Neural cell (in vitro differentiated cells): ENCODE measurements around the gene PPIL4.

Experiments
- EP300 ChIP-seq: fragments of 450-650 bp; conservative IDR thresholded peaks from 2 replicates; pipeline ENCODE4 v1.6.1; 2014; ENCODE audit warnings: antibody characterized with exemption, mild to moderate bottlenecking, moderate library complexity; ENCODE audit not compliant: poor library complexity, severe bottlenecking
- EZH2 ChIP-seq: fragments of 200-600, 300-800 bp; shearing (Covaris generic), sonication (generic); IDR thresholded peaks from 2 replicates; pipeline ENCODE4 v1.6.1; 2014; ENCODE audit warnings: antibody characterized with exemption, low read length, borderline replicate concordance, mild to moderate bottlenecking; ENCODE audit not compliant: insufficient read depth, poor library complexity, severe bottlenecking
- MXI1 ChIP-seq: fragments of 450-650 bp; conservative IDR thresholded peaks from 2 replicates; pipeline ENCODE4 v1.6.1; 2014; ENCODE audit warnings: antibody characterized with exemption, mild to moderate bottlenecking; ENCODE audit not compliant: poor library complexity, severe bottlenecking
- POLR2AphosphoS5 ChIP-seq: IDR thresholded peaks from 2 replicates; pipeline ENCODE4 v1.6.1; 2012
- RAD21 ChIP-seq: fragments of 450-650 bp; conservative IDR thresholded peaks from 2 replicates; pipeline ENCODE4 v1.6.1; 2014; ENCODE audit warnings: antibody characterized with exemption, mild to moderate bottlenecking, moderate library complexity
- SMC3 ChIP-seq: fragments of 450-650 bp; conservative IDR thresholded peaks from 2 replicates; pipeline ENCODE4 v1.6.1; 2014; ENCODE audit warnings: antibody characterized with exemption, mild to moderate bottlenecking, moderate library complexity; ENCODE audit not compliant: poor library complexity
- TAF1 ChIP-seq: IDR thresholded peaks from 2 replicates; pipeline ENCODE4 v1.6.1; 2012; ENCODE audit warnings: low read depth
- TF ChIP-seq, protein P1 (sequence below): fragments of 450-650 bp; IDR thresholded peaks from 2 replicates; pipeline ENCODE4 v1.5.1; 2014; ENCODE audit warnings: antibody characterized with exemption, mild to moderate bottlenecking, moderate library complexity; ENCODE audit not compliant: poor library complexity, severe bottlenecking
- TF ChIP-seq, protein P2 (sequence below): IDR thresholded peaks from 2 replicates; pipeline ENCODE4 v1.6.1; 2012; ENCODE audit warnings: borderline replicate concordance

- TF ChIP-seq, protein P1, sequence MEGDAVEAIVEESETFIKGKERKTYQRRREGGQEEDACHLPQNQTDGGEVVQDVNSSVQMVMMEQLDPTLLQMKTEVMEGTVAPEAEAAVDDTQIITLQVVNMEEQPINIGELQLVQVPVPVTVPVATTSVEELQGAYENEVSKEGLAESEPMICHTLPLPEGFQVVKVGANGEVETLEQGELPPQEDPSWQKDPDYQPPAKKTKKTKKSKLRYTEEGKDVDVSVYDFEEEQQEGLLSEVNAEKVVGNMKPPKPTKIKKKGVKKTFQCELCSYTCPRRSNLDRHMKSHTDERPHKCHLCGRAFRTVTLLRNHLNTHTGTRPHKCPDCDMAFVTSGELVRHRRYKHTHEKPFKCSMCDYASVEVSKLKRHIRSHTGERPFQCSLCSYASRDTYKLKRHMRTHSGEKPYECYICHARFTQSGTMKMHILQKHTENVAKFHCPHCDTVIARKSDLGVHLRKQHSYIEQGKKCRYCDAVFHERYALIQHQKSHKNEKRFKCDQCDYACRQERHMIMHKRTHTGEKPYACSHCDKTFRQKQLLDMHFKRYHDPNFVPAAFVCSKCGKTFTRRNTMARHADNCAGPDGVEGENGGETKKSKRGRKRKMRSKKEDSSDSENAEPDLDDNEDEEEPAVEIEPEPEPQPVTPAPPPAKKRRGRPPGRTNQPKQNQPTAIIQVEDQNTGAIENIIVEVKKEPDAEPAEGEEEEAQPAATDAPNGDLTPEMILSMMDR = no peak
- TF ChIP-seq, protein P2, sequence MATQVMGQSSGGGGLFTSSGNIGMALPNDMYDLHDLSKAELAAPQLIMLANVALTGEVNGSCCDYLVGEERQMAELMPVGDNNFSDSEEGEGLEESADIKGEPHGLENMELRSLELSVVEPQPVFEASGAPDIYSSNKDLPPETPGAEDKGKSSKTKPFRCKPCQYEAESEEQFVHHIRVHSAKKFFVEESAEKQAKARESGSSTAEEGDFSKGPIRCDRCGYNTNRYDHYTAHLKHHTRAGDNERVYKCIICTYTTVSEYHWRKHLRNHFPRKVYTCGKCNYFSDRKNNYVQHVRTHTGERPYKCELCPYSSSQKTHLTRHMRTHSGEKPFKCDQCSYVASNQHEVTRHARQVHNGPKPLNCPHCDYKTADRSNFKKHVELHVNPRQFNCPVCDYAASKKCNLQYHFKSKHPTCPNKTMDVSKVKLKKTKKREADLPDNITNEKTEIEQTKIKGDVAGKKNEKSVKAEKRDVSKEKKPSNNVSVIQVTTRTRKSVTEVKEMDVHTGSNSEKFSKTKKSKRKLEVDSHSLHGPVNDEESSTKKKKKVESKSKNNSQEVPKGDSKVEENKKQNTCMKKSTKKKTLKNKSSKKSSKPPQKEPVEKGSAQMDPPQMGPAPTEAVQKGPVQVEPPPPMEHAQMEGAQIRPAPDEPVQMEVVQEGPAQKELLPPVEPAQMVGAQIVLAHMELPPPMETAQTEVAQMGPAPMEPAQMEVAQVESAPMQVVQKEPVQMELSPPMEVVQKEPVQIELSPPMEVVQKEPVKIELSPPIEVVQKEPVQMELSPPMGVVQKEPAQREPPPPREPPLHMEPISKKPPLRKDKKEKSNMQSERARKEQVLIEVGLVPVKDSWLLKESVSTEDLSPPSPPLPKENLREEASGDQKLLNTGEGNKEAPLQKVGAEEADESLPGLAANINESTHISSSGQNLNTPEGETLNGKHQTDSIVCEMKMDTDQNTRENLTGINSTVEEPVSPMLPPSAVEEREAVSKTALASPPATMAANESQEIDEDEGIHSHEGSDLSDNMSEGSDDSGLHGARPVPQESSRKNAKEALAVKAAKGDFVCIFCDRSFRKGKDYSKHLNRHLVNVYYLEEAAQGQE = no peak
- TF ChIP-seq EZH2 (no peak), POLR2AphosphoS5 (no peak), RAD21 (no peak), SMC3 (no peak), EP300 (no peak), MXI1 (no peak), TAF1 (no peak)
Observed at GRCh38 chr6:149563203-149563927, 17.5 kb upstream of the PPIL4 start.
